NCI-H345 treated with DMSO at 0.1 percent for 48 hours (cell line): ENCODE measurements around the gene LYL1.

Source experiments
- DNase-seq: peaks from one replicate; lab custom pipeline; 2025; ENCODE audit not compliant: unreplicated experiment; lab: John Stamatoyannopoulos, UW

The LYL1 gene

DNA sequence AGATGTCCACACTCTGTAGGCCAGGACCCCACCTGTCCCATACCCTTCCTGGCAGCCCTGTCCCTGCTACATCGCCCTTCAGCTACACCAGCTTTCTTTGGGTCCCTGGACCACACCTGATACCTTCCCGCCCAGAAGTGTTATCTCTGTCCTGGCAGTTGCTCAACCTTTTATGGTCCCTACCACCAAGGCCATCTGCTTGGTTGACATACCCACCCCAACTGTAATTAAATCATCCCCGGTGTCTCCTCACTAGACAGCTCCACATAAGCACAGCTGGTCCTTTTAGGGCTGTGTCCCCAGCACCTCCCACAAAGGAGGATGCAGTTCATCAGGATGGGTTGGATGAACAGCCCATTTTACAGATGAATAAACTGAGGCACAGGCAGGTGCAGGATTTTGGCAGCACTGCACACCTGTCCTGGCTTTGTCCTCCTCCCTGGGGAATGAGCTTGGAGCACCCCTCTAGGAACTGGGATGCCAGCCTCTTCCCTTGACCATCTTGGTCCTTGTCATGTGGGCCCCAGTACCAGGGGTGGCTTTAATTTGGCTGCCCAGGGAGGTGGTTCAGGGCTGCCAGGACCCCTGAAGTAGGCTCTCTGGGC, 28.3 kb upstream of the LYL1 start:
- no peak for DNase-seq

DNA sequence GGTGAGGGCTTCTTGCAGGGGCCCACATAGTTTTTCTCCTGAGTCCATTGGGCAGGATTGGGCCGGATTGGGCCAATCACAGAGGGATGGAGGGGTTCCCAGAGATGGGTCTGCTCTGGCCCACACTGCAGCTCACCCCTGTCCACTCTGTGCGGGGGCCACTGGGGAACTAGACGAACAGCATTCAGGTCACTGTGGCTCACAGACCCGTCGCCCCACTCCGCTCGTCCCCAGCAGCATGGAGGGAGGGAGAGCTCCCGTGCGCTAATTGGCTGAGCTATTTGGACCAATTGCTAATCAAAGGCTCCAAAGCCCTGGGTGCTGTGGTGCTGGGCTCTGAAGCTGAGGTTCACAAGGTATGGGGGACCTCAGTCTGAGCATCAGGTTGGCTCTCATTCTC, 26.7 kb upstream of the LYL1 start:
- DNase-seq, result no peak

DNA sequence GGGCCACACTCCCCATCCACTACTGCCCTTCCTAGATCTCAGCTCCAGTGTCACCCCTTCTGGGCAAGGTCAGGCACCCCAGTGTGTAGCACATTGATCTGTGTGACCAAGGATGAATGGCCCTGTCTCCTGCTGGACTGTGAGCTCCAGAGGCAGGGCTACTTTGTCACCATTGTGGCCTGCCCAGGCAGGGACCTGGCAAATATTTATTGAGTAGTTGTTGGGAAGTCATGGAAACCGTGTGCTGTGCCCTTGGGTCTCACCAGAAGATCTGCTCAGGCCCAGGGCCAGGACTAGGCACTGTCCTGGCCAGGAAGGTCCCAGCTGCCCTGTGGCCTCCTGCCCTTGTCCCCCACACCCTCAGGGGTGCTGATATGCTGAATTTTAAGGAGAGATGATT, 25.9 kb upstream of the LYL1 start:
- no peak for DNase-seq

DNA sequence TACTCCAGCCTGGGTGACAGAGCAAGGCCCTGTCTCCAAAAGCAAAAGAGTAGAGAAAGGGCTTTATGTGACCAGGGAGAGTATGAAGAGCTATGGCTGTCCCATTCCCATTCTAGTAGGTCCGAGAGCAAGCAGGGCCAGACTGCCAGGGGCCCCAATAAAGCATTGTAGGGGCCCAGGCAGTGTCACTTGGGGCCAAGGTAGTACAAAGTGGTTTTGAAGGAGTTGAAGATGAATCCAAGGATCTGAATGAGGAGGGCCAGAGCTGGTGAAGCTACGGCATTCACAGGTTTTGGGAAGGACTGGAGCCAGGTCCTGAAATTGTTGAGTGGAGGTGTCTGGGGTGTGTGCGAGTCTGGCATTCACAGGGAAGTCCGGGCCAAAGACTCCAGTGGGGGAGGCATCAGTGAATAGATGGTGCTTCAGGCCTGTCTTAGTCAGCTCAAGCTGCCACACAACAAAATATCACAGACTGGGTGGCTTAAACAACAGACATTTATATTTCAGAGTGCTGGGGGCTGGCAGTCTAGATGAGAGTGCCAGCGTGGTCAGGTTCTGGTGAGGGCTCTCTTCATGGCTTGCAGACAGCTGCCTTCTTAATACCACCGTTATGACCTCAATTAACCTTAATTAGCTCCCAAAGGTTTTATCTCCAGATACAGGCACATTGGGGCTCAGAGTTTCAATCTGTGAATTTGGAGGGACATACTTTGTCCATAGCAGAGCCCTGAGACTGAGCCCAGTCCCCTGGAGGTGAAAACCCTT, 25.3 kb upstream of the LYL1 start:
- DNase-seq, result no peak

DNA sequence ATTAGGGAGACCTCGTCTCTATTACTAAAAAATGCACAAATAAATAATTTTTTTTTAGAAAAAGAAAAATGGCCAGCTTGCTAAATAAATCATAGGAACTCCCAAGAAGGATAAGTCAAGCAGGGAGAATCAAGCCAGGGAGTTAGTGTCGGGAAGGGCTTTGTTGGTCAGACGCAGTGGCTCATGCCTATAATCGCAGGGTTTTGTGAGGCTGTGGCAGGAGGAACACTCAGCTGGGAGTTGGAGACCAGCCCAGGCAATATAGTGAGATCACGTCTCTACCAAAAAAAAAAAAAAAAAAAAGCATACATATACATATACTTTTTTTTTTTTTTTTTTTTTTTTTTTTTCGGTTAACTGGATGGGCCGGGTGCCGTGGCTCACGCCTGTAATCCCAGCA, 24.4 kb upstream of the LYL1 start:
- DNase-seq, result no peak

DNA sequence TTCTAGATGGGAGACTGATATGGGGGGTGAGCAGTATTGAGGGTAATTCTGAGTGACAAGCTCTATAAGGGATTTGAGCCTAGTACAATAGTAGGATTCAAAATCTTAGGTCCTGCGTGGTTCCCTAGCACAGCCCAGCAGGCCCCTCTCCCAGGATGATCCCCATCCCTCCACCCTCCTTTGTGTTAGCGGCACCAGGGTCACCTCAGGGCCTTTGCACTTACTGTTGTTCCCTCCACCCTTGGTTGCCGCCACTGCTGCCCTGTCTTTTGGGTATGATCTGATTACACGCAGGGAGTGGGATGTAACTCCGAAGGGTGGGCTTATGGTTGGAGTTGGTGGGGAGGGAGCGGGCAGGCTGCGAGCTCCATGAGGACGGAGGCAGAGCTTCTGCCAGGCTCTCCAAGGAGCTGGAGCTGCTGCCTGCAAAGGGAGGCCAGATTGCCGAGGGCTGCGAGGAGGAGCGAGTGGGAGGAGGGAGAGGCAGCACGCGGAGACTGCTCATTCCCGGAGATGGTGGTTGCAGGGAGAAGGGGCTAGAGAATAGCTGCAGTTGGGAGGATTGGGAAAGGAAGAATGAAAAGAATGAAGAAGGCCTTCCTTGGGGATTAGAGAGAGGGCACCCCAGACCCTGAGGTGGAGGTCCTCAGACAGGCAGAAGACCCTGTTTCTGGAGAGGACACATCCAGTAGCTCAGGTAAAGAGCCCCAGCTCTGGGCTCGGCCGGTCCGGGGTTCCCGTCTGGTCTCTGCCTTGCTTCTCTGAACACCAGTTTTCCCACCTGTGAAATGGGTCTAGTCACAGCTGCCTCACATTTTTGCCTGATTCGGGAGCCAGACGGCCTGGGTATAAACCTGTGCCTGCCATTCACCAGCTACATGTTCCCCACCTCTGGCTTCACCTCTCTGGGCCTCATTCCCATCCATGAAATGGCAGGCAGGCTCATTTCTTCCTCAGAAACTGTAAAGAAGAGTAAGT, 20.6 kb upstream of the LYL1 start:
- DNase-seq, result no peak

DNA sequence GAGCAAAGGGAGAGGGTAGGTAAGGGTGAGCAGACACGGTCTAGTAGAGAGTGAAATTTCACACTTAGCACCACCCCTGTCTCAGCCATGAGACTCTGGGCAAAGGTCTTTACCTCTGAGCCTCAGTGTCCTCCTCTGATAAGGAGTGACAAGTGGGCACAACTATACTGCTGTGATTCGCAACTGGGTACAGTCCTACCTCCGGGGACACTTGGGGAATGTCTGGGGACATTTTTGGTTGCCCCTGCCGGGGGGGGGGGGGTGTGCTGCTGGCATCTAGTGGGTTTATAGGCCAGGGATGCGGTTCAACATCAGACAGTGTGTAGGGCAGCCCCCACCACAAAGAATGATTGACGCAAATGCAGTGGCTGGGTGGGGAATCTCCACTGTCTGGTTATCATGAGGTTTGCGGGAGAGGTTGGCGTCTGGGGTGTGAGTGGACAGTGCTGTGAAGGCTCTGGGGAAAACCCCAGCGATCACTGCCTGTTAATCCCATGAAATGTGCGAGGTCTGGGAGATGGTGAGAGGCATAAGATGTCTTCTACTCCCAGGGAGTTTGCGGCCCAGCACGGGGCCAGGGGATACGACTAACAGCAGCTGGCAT, 19.7 kb upstream of the LYL1 start:
- no peak for DNase-seq

DNA sequence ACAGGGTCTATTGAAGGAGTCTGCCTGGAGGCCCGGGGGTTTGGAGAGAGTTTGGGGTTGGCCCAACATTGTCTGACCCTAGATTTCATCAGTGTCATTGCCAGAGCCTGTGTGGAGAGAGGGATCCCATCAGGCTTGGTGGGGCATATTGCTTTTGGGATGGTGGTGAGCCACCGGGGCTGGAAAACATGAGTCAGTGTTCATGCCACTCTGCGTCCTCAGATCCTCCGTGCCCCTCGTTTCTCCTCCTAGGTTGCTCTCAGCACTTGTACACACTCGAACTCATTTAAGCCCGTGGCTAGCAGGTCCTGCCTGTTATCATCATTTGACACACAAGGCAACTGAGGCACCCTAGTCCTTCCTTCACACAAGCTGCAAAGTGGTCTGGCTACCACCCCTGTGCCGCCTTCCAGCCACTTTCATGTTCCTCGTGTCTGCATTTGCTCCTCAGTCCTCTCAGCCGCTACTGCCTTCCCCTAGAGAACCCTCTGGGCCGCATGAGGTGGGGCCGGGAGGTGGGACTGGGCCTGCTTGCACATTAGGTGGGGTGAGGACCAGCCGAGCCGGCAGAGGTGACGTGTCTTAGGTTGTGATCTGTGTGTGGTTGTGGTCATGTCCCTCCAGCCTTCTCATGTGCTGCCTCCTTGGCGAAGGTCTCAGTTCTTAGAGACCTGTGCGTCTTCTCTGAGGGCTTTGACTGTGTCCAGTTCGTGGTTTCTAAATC, 19.1 kb upstream of the LYL1 start:
- no peak for DNase-seq

DNA sequence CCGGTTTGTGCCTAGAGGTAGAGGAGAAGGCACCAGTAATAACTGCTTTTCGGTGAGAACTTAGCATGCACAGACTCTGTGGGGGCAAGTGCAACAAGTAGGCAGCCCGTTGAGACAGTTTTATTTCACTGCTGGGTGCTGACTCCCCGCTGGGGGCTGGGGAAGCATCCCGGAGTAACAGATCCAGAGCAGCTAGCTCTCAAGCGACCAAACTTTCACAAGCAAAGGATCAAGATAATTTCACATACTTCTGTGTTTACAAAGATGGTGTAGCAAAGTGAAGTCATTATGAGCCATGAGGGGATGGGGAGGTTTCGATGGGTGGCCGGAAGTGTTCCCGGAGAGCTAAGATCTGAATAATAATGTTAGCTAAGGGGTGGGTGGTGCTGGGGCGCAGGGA, 18.2 kb upstream of the LYL1 start:
- no peak for DNase-seq

DNA sequence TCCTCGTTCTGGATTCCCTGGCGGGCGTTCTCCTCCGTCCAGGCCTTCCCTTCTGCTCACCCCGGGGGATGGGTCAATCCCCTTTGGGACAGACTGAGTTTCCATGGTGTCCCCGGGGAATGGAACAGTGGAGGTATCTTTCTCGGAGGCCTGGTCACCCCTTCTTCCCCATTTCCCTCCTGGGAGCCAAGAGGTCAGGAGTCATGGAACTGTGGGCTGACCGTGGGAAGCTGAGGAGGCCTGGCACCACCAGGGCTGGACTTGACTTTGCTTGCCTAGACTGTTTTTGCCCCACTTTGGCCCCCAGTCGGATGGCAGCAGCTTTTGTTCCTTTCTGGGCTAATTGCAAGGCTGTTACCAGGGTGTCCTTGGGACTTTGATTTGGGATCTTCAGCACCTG, 17.4 kb upstream of the LYL1 start:
- DNase-seq, result no peak

DNA sequence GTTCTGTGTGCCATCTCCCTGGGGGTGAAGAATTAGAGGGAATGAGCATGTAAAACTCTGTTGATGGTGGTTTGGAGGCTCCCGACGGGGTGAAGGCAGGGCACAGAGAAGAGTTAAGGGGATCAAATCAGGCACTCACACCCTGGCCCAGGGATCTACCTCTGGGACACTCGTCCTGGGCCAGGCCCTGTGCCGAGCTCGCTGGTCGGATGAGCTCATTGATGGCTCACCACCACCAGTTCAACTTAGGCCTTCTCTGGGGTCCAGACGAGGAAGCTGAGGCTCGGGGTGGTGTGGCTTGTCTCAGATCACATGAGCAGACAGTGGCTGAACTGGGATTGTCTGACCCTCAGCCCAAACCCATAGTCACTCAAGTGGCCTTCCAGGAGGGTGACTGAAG, 17.0 kb upstream of the LYL1 start:
- no peak for DNase-seq

DNA sequence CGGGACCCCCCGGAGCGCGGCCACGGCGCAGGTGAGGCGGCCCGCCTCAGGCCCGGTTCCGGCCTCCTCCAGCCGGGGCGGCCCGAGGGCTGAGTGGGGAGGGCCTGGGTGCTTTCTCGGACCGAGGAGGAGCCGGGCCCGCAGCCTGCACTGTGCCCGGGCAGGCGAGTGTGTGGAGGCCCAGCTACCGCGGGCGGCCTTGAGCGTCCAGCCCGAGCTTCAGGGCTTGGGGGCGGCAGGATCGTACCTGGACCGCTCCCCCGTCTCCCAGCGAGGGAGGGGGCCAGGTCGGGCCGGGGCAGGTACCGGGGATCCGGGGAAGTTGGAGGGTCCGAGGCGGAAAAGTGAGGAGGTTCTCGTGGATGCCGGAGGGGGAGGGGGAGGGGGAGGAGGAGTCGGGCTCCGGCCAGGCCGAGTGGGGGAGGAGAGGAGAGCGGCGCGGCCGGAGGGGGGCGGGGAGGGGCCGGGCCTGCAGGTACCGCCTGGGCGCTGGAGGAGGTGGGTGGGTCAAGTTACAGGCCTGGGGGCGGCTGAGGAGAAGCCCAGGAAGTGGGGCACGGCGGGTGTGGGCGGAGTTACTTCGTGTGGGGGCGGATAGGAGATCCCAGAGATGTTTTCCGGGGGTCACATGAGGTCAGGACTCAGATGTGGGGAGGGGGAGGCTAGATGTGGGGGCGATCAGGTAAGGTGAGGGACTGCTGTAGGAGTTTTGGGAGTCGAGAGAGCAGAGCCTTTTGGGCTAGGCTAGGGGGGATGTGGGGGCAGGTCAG, 16.0 kb upstream of the LYL1 start:
- DNase-seq, result no peak

DNA sequence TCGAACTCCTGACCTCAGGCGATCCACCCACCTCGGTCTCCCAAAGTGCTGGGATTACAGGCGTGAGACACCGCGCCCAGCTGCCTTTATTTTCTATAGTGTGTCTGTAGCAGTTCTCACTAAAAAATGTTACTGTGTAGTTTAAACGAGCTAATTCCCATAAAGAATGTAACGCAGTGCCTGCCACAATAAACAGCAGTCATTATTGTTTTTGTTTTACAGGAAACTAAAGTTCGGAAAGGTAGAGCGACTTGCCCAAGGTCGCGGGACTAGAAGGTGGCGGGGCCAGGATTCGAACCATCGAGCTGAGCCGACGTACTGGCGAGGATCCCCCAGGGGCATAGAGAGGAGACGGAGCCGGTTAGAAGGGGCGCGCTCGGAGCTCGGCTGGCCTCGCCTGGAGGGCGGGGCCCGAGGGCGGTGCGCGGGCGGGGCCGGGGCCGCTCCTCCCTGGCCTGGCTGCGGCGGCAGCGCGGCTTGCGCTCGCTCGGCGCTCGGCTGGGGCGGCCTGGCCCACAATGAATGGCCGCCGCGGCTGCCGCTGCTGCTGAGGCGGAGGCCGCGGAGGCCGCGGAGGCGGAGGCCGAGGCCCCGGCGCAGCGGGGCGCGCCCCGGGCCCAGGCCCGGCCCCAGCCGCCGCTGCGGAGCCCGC, 15.2 kb upstream of the LYL1 start, which contains the start of gene NACC1:
NACC1 (plus strand) TSS at position 493 of the 652 bp plus-strand sequence. CDS start 16,944 bp downstream, outside the sequence.
- peak; percentile 9 for DNase-seq

DNA sequence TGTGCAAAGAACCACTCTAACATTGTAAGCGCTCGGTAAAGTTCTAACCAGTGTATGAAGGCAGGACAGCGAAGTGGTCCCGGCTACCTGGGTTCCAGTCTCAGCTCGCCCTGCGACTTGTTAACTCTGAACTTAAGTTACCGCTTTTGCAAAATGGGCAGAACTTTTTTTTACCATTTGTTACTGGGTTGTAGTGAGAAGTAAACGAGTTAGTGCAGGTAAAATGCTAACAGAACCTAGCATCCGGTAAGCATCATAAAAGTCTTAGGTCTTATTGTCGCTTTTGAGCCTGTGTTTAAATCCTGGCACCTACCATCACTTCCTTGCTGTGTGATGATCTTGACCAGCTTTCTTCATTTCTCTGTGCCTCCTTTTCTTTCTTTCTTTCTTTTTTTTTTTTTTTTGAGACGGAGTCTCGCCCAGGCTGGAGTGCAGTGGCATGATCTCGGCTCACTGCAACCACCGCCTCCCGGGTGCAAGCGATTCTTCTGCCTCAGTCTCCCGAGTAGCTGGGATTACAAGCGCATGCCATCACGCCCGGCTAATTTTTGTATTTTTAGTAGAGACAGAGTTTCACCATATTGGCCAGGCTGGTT, 14.6 kb upstream of the LYL1 start:
- DNase-seq, result no peak

DNA sequence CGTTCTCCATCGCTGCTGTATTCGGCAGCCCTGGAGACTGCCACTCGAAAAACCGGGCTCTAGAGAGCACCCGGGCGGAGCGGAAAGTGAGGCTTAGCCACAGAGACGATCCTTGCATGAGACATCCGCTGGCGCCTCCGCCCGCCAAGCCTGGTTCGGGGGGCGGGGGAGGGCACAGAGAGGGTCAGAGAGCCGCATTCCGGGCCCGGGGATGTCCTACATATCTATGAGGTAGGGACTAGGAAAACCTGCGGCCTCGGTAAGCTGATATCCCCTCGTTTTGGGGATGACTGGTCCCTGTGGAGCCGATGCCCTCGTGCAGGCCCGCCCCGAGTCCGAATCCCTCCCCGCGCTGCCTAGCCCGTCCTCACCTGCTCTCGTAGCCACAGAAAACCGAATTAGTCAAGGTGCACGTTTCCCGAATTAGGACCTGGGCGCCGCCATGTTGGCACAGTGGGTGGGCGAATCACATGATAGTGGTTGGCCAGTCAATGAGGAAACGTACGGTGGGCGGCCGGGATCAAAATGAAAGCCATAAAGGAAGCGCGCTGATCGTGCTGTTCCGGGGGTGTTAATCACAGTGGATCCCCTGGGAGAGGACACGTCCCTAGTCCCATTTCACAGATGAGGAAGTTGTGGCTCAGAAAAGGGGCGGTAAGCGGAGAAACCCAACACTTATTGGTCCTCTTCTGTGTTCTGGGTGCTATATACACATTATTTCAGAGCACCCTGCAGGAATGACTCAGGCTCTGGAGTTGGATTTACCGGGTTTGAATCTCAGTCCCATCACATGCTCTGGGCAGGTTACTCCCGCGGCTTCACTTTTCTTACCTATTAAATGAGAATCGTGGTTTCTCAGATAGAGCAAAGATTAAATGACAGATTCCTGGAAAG, 13.9 kb upstream of the LYL1 start, which contains the start of gene TRMT1:
TRMT1 (minus strand) TSS at position 459 of the 894 bp plus-strand sequence; CDS start at position 118, 341 bp downstream.
- DNase-seq, result peak; percentile 40

DNA sequence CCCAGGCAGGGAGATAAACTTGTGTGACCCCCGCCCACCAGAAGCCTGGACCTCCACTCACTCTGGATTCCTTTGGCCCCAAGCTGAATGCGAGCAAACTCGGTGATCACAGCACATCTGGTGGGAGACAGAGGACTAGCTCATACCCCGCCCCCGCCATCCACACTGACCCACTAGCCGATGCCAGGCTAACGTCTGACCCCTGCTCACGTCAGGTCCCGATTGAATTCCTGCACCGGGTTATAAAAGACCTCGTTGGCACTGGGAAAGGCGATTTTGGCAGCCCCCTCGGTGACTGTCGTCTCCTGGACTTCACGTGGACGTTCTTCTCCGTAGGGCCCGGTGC, 13.3 kb upstream of the LYL1 start:
- DNase-seq, result no peak

DNA sequence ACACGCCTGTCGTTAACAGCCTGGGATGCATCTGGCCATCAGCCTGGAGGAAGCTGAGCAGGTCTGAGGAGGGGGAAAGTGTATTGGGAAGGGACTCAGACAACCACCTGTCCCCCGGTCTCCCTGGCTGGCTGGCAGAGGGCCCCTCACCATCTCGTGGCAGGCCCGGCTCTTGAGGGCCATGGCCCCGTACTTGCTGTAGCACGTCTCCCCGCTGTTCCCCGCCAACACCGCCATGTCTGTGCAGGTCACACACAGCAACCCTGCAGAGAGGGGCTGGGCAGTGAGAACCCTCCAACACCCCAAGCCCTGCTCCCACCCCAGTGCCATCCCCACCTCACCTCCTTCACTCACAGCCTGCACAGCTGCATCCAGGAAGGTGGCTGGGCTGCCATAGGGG, 9.9 kb upstream of the LYL1 start:
- no peak for DNase-seq

DNA sequence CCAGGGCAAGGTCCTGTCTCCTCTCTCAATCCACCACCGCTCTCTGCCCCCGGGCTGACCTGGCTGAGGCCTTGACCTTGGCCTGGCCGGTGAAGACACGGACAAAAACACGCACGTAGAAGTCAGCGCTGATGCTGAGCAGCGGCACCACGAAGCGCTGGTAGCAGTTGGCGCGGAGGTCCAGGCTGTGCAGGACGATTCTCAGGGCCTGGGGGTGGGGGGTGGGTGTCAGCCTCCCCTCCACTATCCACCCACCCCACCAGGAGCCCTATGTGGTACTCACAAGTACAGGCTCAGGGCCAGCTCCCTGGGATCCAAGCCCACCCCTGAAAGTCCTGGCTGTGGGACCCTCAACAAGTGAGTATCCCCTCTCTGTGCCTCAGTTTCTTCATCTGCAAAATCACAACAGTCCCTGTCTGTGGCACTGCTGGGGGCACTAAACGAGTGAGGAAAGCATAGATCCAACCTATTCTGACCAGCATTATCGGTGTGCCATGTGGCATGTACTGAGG, 7.5 kb upstream of the LYL1 start:
- DNase-seq, result no peak
